SKM-1 treated with dmso at 0.1 percent for 144 hours (cell line): ENCODE data around the gene GPC1.
"Not testable (repeated sequence)": the region's sequence is repeated elsewhere in the genome, so short reads cannot be mapped to it uniquely, and the experiment has no call there.

Experiments
- DNase-seq: peaks from one replicate; lab custom pipeline; 2025; ENCODE audit not compliant: unreplicated experiment; lab: John Stamatoyannopoulos, UW

Gene GPC1

GRCh38 chr2:240465765-240466578 lies 30.5 kb downstream of the GPC1 start:
- DNase-seq = no peak

- no peak for DNase-seq
Observed at GRCh38 chr2:240466579-240467148, 31.2 kb downstream of the GPC1 start.

- no peak for DNase-seq
Observed at GRCh38 chr2:240467149-240467642, 31.7 kb downstream of the GPC1 start.

- DNase-seq = no peak
Observed at GRCh38 chr2:240467659-240468302, 32.3 kb downstream of the GPC1 start.

- DNase-seq = no peak
Observed at GRCh38 chr2:240468303-240469238, 33.1 kb downstream of the GPC1 start.

GRCh38 chr2:240469239-240469636 lies 33.8 kb downstream of the GPC1 start:
- DNase-seq = no peak

- no peak for DNase-seq
Observed at GRCh38 chr2:240469740-240470139, 34.3 kb downstream of the GPC1 start.

GRCh38 chr2:240472078-240472790 lies 36.8 kb downstream of the GPC1 start:
- DNase-seq = no peak

- DNase-seq = no peak
Observed at GRCh38 chr2:240473211-240473610, 37.7 kb downstream of the GPC1 start.

GRCh38 chr2:240477916-240478315 lies 42.5 kb downstream of the GPC1 start:
- no peak for DNase-seq

- no peak for DNase-seq
Observed at GRCh38 chr2:240478346-240479110, 43.1 kb downstream of the GPC1 start.

- no peak for DNase-seq
Observed at GRCh38 chr2:240479111-240479501, 43.6 kb downstream of the GPC1 start.

- no peak for DNase-seq
Observed at GRCh38 chr2:240480834-240481623, 45.6 kb downstream of the GPC1 start.

GRCh38 chr2:240481720-240482119 lies 46.3 kb downstream of the GPC1 start:
- no peak for DNase-seq

GRCh38 chr2:240482141-240482540 lies 46.7 kb downstream of the GPC1 start:
- no peak for DNase-seq

- DNase-seq = no peak
Observed at GRCh38 chr2:240491483-240491882, 56.0 kb downstream of the GPC1 start.

GRCh38 chr2:240494194-240494793 lies 58.8 kb downstream of the GPC1 start:
- DNase-seq = no peak

- DNase-seq = not testable (repeated sequence)
Observed at GRCh38 chr2:240494942-240495341, 59.5 kb downstream of the GPC1 start.
